SJCRH30 (cell line): ENCODE data around the gene TOX3. TPM values are rescaled to one million over a fixed set of nuclear protein-coding genes. Genes with fewer than 3 reads are reported as not detected.

Experiments
- DNase-seq, 2 experiments: peaks; one replicate each; pipeline ENCODE4 v3.0.0-alpha.2; 2015 to 2020
- H3K27ac ChIP-seq: fragments of 250-450 bp; sonication (Bioruptor Pico); 2 replicates; pipeline ENCODE4 v1.5.1; 2020; ENCODE audit warnings: mild to moderate bottlenecking, moderate library complexity
- H3K27me3 ChIP-seq: fragments of 250-450 bp; sonication (Bioruptor Pico); 2 replicates; pipeline ENCODE4 v1.5.1; 2020; ENCODE audit warnings: mild to moderate bottlenecking, moderate library complexity
- H3K36me3 ChIP-seq: fragments of 250-450 bp; sonication (Bioruptor Pico); 2 replicates; pipeline ENCODE4 v1.5.1; 2020; ENCODE audit warnings: mild to moderate bottlenecking, moderate library complexity
- H3K4me1 ChIP-seq: fragments of 250-450 bp; sonication (Bioruptor Pico); 2 replicates; pipeline ENCODE4 v1.5.1; 2020; ENCODE audit warnings: mild to moderate bottlenecking, moderate library complexity
- H3K4me3 ChIP-seq: fragments of 250-450 bp; sonication (Bioruptor Pico); 2 replicates; pipeline ENCODE4 v1.5.1; 2020; ENCODE audit warnings: mild to moderate bottlenecking, moderate library complexity
- H3K9me3 ChIP-seq: fragments of 250-450 bp; sonication (Bioruptor Pico); replicated peaks from 2 replicates; pipeline ENCODE4 v1.5.1; 2020; ENCODE audit warnings: mild to moderate bottlenecking, moderate library complexity
- total RNA-seq: library from RNA; depleted of rRNA; stranded (reverse); fragments of >200 nt; shearing (Covaris generic); gene quantifications from 2 replicates; pipeline ENCODE4 v1.2.3, GENCODE V29; 2014; rRNA removed

Gene TOX3
- total RNA-seq: 15.4 and 18.6 TPM in 2 replicates

DNA sequence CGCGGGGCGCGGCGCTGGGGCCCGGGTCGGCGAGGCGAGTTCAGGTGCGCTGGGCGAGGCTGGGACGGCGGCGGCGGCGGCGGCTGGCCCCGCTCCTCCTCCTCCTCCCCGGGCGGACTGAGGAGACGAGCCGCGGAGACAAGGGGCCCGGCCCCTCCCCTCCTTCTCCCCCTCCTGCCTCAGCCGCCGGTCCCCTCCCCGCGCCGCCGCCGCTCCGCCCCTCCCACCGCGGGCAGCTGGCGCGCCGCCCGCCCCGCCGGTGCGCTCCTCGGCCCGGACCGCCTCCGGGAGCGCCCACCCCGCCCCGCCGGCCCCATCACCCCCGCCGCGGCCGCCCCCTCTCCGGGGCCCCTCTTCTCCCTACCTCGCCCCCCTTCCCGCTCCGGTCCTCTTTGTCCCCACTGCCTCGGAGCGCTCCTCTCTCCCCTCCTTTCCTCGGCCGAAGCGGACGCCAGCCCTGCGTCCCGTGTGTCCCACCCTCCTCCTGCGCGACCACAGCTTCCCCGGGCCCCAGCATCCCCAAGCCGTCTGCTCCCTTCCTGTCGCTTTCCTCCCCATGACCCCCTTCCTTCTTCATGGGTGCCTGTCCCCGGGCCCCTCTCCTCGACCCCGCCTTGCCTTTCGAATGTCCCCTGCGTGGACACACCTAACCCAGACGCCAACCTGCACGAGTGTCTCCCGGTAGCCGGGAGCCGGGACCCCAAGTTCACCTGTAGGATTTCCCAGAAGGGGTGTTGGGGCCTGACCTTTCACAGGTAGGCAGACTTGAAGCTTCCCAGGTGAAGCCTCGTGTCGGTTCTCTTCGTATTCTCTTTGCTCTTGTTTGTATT lies at the start of gene TOX3:
TOX3 (minus strand) TSS at position 140 of the 830 bp plus-strand sequence. CDS start 420 bp downstream, outside the sequence.
- H3K27me3 ChIP-seq: peaks cover 4% of the 10 kb centered on the region; the same call in 1 of the 2 replicates
- no peaks in the 10 kb centered on the region for H3K9me3 ChIP-seq
- H3K4me1 ChIP-seq: peaks cover 4% of the 10 kb centered on the region
- peak within 1 kb of the TSS; percentile 26 for H3K27ac ChIP-seq
- DNase-seq: peak; percentile 61 to 71
- H3K4me3 ChIP-seq: peak within 1 kb of the TSS; percentile 93
- H3K36me3 ChIP-seq: no peaks in the 10 kb centered on the region; the same call in 1 of the 2 replicates

DNA sequence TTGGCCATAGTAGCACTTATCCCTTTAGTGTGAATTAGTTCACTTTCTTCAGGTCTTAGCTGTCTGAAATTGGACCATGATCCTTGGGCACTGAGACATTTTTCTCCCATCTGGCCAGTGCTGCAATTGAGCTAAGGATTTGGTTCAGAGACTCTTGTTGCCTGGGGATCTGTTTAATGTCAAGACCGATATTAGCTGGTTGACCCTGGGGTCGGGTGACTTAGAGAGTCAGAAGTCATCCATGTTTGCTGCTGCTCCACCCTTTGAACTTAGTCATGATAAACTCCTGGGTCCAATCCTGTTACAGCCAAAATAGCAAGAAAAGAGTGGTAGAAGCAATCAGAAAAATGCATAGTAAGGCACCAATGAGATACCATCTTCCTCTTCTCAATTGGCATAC lies 45.8 kb upstream of the TOX3 start:
- Histone ChIP-seq H3K4me3 (no peak overlapping the region), H3K9me3 (no peaks in the 10 kb centered on the region), H3K36me3 (no peaks in the 10 kb centered on the region), H3K27ac (no peak overlapping the region), H3K4me1 (no peaks in the 10 kb centered on the region; the same call in 1 of the 2 replicates), H3K27me3 (no peaks in the 10 kb centered on the region; the same call in 1 of the 2 replicates)
- no peak for DNase-seq

DNA sequence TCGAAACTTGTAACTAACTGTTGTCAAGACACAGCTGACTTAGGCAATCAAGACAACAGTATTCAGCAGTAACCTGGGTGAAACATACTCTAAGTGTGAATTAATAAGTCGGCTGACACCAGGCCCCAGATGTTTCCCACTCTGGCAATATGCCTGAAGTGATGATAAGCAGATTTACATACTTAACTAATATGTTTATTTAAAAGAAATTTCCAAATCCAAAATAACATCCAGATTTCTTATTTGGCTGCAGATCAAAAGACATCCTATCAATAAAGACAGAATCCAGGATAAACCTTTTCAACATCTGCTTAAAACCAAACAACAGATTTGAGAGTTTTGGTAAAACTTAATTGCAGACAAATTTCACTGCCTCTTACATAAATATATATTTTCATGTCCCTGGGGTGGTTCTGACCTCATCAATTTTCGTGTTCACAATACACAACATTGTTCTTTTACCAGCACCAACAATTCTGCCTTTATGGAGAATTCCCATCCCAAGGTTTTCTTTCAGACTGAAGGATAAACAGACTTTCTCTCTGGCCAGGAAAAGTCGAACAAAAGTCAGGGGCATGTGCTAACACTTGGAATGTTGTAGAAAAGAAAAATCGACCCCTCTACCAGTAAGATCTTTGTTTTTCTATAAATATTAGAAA lies 45.1 kb upstream of the TOX3 start:
- no peaks in the 10 kb centered on the region for H3K9me3 ChIP-seq
- H3K4me3 ChIP-seq: no peak overlapping the region
- peak in 1 of 2 experiments; percentile 20 for DNase-seq
- H3K36me3 ChIP-seq: no peaks in the 10 kb centered on the region
- H3K4me1 ChIP-seq: no peaks in the 10 kb centered on the region; the same call in 1 of the 2 replicates
- no peaks in the 10 kb centered on the region; the same call in 1 of the 2 replicates for H3K27me3 ChIP-seq
- H3K27ac ChIP-seq: no peak overlapping the region

DNA sequence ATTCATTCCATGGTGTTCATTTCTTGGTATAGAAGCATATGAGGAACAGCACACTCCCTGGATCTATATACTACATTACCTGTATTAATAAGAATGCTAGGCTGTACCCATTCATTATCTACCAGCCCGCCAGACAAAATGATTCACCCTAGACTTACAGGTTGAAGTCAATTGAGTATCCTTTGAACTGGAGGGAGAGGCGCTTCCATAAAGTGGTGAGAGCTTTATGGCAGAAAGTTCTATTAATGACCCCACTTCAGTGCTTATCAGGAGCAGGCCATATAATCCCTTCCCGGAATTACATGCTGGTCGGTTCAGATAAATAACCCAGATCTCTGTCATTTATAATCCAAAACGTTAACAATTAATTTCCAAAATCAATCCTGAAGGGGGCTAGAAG lies 44.5 kb upstream of the TOX3 start:
- no peak overlapping the region for H3K4me3 ChIP-seq
- no peaks in the 10 kb centered on the region for H3K9me3 ChIP-seq
- no peak overlapping the region for H3K27ac ChIP-seq
- H3K27me3 ChIP-seq: no peaks in the 10 kb centered on the region; the same call in 1 of the 2 replicates
- no peak for DNase-seq
- H3K36me3 ChIP-seq: no peaks in the 10 kb centered on the region
- H3K4me1 ChIP-seq: no peaks in the 10 kb centered on the region; the same call in 1 of the 2 replicates

DNA sequence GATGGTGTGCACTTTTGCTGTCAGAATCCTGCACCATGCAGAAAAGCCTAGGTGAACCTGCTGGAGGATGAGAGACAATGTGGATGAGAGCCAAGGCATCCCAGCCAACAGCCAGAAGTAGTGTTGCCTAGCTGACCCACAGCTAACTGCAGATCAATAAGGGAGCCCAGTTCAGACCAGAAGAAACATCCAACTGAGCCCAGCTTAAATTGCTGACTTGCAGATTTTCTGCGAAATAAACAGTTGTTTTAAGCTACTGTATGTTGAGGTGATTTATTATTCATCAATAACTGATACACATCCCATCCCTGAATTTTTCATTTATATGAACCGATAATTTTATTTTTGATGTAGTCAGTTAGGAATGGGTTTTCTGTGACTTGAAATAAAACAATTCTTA lies 39.2 kb upstream of the TOX3 start:
- H3K27ac ChIP-seq: no peak overlapping the region
- DNase-seq: no peak
- no peaks in the 10 kb centered on the region for H3K36me3 ChIP-seq
- no peaks in the 10 kb centered on the region for H3K9me3 ChIP-seq
- no peak overlapping the region for H3K4me3 ChIP-seq
- H3K27me3 ChIP-seq: no peaks in the 10 kb centered on the region; the same call in 1 of the 2 replicates
- no peaks in the 10 kb centered on the region for H3K4me1 ChIP-seq

DNA sequence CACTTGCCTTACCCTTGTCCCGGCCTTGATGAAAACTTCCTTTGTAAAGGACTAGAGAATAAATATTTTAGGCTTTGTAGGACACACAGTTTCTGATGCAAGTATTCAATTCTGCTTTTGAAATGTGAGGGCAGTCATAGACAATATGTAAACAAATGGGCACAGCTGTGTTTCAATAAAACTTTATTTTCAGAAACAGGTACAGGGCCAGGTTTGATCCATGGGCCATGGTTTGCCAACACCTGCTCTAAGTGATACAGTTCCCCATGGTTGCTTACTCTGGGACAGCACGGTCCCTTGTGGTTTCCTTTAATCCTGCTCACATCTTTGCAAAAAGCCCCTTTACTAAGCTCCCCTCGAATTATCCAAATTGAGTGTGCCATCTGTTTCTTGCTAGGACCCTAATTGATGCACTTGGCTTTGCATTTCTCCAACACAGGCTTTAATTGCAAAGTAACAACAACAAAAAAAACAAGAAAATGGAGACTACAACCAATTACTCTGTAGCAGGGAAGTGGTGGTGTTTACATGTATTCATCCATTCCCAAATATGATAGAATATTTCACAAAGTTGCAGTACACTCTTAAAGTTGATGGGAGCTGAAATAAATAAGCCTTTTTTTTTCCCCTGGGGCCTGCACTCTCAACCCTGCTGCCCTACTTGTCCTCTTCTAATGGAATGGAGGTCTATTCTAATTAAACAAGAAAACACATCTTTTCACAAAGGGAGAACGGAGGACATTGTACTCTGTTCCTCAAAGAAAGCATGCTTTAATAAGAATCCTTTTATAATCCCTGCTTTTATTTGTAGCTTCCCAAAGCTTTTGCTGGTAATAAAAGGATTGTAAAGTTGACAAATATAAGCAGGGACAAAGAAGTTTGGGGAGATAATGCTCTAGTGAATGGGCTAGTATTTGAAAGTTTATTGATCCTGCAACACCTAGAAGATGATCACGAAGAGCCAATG lies 37.7 kb upstream of the TOX3 start:
- Histone ChIP-seq H3K36me3 (no peaks in the 10 kb centered on the region), H3K9me3 (no peaks in the 10 kb centered on the region), H3K27ac (no peak overlapping the region), H3K4me1 (no peaks in the 10 kb centered on the region), H3K4me3 (no peak overlapping the region), H3K27me3 (no peaks in the 10 kb centered on the region; the same call in 1 of the 2 replicates)
- no peak for DNase-seq

DNA sequence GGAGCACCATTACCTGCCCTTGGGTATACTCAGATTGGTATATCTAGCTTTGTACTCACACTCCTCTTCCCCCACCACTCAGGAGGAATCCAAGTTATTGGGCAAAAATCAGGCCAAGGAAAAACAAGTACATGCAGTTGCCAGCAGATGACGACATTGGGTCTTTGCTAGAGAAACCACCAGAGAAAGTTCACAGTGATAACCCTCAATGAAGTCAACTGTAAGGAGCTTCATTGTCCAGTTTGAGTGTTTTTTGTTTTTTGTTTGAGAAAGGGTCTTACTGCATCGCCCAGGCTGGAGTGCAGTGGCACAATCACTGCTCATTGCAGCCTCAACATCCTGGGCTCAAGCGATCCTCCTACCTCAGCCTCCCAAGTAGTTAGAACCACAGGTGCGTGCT lies 34.6 kb upstream of the TOX3 start:
- Histone ChIP-seq H3K27ac (no peak overlapping the region), H3K4me3 (no peak overlapping the region), H3K27me3 (no peaks in the 10 kb centered on the region), H3K9me3 (no peaks in the 10 kb centered on the region), H3K36me3 (no peaks in the 10 kb centered on the region), H3K4me1 (no peaks in the 10 kb centered on the region)
- DNase-seq: no peak

DNA sequence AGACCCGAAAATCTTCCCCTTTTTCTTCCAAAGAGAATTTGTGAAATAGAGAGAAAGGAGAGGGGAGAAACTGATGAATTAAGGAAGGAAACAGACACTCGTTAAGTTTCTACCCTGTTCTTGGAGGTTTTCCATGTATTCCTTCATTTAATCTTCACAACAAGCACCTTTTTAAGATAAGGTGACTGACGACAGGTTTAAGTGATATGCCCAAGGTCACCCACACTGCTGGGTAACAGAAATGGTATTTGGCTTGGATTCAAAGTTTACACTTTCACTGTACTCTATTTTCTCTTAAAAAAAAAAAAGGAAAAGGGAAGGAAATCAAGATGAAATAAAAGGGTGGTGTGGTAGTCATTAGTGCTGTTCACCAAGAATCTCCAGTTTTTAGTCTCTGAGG lies 33.5 kb upstream of the TOX3 start:
- Histone ChIP-seq H3K36me3 (no peaks in the 10 kb centered on the region), H3K9me3 (no peaks in the 10 kb centered on the region), H3K27ac (no peak overlapping the region), H3K4me3 (no peak overlapping the region), H3K4me1 (no peaks in the 10 kb centered on the region), H3K27me3 (no peaks in the 10 kb centered on the region)
- no peak for DNase-seq

DNA sequence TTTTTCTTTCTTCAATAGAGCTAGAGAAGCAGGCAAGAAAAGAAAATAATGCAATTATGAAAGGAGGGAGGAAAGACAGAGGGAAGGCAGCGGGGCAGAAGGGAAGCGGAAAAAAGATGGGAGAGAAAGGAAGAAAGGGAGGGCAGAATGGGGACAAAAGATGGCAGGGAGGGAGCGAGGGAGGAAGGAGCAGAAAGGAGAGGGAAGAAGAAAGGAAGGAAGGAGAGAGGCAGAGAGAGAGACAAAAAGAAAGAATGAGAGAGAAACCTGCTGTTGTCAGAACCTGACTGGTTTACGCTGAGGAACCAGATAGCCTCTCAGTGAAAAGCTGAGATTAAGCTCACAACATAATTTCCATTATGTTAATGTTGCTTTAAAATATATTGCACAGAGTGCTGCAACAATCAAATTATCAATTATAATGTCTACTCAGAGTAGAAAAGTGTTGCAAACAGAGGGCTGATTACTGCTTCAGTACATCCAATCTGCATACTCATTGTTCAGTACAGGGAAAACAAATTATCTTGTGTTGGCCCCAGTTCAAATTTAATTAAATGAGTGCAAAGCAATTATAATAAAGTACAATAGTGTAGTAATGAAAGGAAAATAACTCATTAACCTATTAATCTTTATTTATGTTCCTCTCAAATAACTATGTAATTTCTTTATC lies 32.0 kb upstream of the TOX3 start:
- Histone ChIP-seq H3K27me3 (no peaks in the 10 kb centered on the region), H3K9me3 (no peaks in the 10 kb centered on the region), H3K4me1 (no peaks in the 10 kb centered on the region), H3K36me3 (no peaks in the 10 kb centered on the region), H3K4me3 (no peak overlapping the region), H3K27ac (no peak overlapping the region)
- no peak for DNase-seq

DNA sequence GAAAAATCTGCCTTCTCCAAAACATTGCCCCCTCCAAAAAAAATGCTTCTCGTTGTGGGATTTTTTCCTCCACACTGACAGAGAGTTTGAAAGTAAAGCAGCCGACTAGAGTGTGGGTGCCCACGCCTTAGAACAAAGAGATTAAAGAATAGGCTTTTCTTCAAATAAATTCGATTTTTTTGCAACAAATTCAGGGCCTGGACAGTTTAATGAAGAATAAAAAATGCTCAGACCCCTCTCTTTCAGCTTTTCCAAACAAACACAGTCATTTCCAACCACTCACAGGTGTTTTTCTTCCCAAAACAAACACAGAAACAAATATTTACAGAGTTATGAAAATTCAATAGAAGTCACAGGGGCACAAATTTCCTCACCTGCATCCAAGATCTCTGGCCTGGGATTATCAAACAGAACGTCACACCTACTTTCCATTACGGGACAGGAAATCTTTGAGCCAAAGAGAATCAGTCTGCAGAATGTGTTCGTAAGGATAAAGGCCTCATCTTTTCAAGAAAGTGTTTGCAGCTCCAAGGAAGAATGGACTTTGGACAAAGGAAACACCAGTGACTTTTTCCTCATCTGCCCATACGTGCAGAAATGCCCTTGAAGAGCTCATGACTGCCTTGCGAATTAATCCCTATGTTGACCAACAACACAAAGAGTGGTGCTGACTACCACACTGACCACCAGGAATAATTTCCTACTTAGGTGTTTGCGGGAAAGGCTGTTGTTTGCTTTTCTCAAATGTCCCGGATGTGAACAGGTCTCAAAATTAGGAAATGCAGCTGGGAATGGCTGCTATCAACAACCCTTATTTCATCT lies 31.3 kb upstream of the TOX3 start:
- no peak overlapping the region for H3K4me3 ChIP-seq
- H3K27ac ChIP-seq: no peak overlapping the region
- no peaks in the 10 kb centered on the region for H3K27me3 ChIP-seq
- DNase-seq: no peak
- no peaks in the 10 kb centered on the region for H3K36me3 ChIP-seq
- H3K4me1 ChIP-seq: no peaks in the 10 kb centered on the region
- no peaks in the 10 kb centered on the region for H3K9me3 ChIP-seq

DNA sequence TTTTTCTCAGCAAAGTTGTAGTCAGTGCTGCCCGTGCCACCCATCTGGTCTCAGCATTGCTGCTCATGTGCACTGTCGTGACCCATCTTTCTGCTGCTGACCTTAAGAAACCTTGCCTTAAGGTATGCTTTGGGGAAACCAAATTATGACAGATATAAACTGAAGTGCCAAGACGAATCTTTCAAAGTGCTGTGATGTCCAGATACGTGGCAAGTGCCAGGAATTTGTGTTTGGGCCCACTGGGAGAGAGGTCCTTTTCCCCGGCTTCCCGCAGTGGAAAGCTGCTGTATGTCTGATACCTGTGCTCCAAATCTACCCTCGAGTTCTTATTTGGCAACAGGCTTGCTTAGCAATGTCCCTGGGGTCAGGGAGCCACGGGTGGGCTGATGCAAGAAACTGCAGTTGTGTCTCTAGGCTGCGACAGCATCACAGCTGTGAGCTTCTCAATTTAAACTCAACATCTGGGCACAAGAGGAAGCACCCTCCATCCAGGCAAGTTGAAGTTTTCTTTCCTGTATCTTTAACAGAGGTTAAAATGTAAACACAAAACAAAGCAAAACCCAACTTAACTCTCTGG lies 30.3 kb upstream of the TOX3 start:
- no peaks in the 10 kb centered on the region for H3K27me3 ChIP-seq
- no peak for DNase-seq
- H3K9me3 ChIP-seq: no peaks in the 10 kb centered on the region
- H3K27ac ChIP-seq: no peak overlapping the region
- H3K4me3 ChIP-seq: no peak overlapping the region
- H3K4me1 ChIP-seq: no peaks in the 10 kb centered on the region
- H3K36me3 ChIP-seq: no peaks in the 10 kb centered on the region

DNA sequence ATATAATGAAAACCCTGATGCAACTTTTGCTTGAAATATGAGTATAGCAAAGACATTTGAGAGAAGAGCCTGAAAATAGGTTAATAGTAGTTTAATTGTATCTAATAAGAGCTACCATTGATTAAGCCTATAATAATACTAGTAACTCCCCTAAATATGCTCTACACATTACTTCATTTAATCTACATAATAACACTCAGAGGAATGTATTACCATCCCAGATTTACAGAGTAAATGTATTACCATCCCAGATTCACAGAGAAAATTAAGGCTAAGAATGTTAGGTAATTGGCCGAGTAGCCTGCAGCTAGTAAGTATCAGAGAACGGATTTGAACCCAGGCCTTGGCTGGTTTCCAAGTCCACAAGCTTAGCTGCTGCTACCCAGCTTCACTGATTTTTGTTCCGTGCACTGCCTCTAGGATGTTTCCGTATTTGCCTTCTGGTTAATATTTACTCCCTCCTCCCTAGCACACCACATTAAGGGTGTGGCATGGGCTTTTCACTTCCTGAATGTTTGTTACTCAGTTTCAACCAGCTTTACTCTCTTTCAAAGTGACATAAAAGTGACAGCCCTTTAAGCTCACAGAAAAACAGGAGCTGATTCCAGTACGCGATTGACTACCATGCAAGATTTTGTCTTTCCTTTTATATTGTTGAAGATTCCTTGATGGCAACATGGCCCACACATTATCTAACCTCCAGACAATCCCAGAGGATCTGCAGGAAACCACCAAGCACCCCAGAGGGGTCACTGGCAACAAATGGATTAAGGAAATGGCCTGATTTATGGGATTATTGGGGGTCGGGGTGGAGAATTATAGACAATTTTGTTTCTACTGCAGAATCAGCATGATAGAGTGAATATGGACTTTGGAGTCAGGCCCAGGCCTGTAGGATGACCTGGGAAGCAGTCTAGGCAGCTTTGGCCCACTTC lies 26.7 kb upstream of the TOX3 start:
- Histone ChIP-seq H3K27ac (no peak overlapping the region), H3K9me3 (no peaks in the 10 kb centered on the region)

More for the DNA sequence above, 26.7 kb upstream of the TOX3 start:
- H3K27me3 ChIP-seq: no peaks in the 10 kb centered on the region
- H3K36me3 ChIP-seq: no peaks in the 10 kb centered on the region
- H3K4me3 ChIP-seq: no peak overlapping the region
- DNase-seq: no peak
- H3K4me1 ChIP-seq: no peaks in the 10 kb centered on the region
